ENCODE data around the gene OR1D5.
A peak's percentile ranks its signal among the peaks of the same experiment; 100 is the strongest.
"Not testable (repeated sequence)": the region's sequence is repeated elsewhere in the genome, so short reads cannot be mapped to it uniquely, and the experiment has no call there.

Gene OR1D5

DNA sequence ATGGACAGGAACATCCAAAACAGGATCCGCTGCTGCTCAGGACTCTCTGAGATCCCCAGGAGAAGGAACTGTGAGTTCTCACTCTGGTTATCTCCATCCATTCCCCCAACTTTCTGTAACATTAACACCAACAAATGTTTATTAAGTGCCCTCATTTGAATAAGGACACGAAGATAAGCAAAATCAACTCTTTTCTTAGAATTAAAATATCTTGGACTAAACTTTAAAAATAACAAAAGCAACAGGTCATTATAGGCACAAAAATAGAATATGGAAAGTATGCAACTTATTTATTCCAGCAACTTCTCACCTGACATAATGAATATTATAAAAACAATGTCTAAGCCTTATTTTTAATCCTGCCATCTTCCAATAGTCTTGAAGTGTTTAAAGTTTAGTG, at the start of gene OR1D5:
OR1D5 (minus strand) TSS at position 101 of the 400 bp plus-strand sequence; CDS start at position 101, 0 bp downstream.
- not testable (repeated sequence) for DNase-seq

GRCh38 chr17:3104322-3104721, 40.9 kb upstream of the OR1D5 start, which contains the start of gene OR1D2:
Gene OR1D2 (minus strand): TSS chr17:3104422. CDS start chr17:3092996, 11,426 bp downstream.
- DNase-seq: no peak

- DNase-seq: not testable (repeated sequence)
Measured at GRCh38 chr17:3073850-3074249, 10.4 kb upstream of the OR1D5 start.

GRCh38 chr17:3065192-3065591, 1.8 kb upstream of the OR1D5 start:
- DNase-seq: not testable (repeated sequence)

DNA sequence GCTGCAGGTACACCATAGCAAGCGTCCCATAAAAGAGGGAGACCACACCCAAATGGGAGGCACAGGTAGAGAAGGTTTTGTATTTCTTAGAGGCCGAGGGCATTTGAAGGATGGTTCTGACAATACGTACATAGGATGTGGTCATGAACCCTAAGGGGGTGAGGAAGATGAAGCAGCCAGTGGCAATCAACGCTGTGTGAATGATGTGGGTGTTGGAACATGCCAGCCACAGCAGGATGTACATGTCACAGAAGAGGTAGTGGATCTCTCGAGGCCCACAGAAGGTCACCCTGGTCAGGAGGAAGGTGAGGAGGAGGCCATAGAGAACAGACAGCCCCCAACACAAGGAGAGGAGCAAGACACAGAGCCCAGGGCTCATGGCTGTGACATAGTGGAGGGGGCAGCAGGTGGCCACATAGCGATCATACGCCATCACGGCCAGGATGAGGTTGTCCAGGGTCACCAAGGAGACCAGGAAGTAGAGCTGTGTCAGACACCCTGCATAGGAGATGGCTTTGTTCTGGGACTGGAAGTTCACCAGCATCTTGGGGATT, 506 bp downstream of the OR1D5 start:
- DNase-seq: not testable (repeated sequence)

- DNase-seq: not testable (repeated sequence)
Measured at GRCh38 chr17:3054868-3055267, 8.5 kb downstream of the OR1D5 start.

- DNase-seq: no peak
Measured at GRCh38 chr17:3049705-3050295, 13.6 kb downstream of the OR1D5 start.

DNA sequence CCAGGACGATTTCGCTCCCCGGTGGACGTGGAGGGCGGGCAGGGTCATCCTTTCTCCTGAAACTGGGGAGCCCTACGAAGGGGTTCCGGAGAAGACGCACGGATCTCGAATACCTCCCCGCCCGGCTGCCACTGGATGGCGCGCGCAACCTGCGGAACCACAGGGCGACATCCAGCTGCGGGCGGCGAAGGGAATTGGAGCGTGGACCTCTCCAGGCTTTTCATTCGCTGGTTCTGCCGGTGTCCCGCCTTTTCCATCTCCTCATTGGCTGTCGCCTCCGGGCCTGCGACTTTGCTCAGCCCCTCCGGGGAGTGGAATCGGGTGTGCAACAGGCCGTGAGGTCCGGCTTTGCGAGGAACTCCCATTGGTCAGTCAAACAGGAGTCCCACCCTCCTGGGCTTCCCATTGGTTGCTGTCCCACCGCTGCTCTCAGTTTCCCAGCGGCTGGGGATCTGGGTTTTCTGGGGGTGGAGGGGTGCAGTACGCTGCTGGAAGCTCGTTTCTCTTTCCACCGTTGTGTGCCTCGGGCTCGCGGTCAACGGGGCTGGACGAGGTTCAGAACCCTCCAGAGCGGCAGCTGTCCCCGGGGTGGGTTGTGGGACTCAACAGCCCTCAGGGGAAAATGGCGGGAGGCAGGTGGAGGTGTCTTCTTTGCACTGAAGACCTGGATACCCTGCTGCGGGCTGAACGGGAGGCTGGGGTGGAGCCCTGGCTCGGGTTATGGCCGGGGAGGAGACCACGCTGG, 14.5 kb downstream of the OR1D5 start:
- peak; percentile 93 for DNase-seq

- no peak for DNase-seq
Measured at GRCh38 chr17:3046753-3047152, 16.7 kb downstream of the OR1D5 start.

GRCh38 chr17:3043737-3044365, 19.6 kb downstream of the OR1D5 start:
- DNase-seq: no peak

DNA sequence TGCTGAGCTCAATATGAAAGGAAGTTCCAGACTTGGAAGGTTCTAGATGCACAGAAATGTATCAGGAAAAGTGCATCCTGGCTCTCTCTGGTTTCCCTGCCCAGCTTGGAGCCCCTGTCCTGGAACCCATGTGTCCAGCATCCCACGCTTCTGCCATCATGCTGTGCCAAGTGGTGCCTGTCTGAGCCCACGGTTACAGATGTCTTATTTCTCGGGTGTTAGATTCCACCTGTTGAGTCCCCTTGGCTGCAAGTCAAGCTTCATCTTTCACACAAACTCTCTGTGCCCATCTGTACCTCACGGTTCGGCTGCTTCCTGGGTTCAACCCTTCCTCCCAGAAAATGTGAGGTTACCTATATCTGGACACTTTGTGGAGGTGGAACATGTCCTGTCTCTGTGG, 22.5 kb downstream of the OR1D5 start:
- DNase-seq: no peak

DNA sequence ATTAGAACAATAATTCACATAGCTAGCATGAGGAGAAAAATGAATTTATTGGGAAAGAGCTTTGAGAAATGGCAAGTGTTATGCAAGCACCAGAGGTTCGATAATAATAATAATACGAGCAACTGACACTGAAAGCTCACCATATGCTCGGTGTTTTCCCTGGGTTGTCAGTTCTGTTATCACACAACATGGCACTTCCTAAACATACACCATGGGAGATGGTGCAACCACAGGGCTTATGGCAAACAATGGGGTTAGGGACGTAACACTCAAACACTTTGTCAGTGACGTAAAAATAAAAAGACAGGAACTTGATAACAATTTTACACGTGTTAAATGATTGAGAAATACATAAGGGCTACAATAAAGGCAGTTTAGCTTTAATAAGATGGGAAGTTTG, 23.7 kb downstream of the OR1D5 start:
- DNase-seq: no peak

DNA sequence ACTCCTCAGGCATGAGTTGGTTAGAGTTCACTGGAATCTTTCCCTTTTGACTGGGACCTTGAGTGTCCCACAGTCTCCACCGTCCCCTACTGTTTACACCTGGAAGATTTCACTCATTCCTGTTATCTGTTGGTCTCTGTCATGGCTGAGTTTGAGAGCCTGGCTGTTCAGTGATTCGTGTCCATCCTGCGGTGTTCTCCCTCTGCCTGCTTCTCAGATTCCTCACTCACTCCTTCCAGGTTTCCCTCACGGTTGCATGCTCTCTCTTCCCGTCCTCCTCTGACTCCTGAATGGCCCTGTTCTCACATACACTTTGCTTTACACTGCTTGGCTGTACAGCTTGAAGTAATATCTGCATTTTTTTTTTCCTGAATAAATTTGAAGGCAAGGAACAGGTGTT, 24.5 kb downstream of the OR1D5 start:
- no peak for DNase-seq

DNA sequence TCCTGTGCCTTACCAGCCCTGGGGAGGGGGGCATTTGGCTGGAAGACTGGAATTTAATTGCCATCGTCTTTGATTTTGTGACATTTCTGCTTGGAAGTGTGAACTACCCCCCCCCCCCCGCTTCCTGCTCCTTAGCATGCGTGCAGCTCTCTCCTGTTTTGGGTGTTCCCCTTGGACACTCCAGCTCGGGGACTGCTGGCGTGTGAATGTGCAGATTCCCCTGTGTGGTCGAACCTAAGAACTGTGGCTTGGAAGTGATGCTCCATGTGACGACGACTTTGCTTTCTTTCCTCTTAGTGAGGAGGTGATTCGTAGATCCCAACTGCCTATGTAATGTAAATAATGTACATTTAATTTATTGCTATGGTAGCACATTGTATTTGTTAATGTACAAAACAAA, 26.1 kb downstream of the OR1D5 start:
- DNase-seq: no peak

DNA sequence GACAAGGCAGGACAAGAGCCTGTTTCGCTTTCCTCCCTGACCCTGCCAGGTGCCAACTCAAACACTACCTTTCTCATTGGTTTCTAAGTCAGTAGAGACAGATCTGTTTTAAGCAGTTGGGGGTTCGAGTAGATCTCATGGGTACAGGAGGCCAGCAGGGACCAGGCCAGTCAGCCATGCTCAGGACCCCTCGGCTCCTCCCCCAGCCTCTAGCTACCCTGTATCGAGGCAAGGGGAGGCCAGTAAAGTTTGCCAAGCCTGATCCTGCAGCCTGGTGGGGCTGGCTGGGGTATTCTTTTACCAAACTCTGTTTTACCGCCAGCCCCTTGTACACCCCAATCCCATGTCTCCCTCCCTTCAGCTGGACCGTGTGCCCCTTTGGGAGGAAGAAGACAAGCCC, 26.6 kb downstream of the OR1D5 start:
- no peak for DNase-seq

GRCh38 chr17:3035968-3036280, 27.5 kb downstream of the OR1D5 start:
- no peak for DNase-seq

GRCh38 chr17:3035256-3035967, 28.0 kb downstream of the OR1D5 start:
- no peak for DNase-seq

DNA sequence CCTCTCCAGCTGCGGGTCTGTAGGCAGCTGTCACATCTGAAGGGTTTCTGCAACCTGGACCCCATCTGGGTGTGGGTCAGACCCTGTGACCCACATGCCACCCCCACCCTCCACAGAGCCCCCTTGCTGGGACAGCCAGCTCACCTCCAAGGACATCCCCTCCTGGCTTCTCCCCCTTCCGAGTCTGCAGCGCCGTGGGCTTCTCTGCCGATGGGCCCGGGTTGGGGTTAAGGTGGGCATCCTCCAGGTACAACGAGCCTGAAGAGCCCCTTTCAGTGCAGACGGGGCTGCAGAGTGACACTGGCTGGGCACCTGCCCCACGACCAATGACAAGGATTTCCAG, 28.9 kb downstream of the OR1D5 start:
- DNase-seq: no peak

DNA sequence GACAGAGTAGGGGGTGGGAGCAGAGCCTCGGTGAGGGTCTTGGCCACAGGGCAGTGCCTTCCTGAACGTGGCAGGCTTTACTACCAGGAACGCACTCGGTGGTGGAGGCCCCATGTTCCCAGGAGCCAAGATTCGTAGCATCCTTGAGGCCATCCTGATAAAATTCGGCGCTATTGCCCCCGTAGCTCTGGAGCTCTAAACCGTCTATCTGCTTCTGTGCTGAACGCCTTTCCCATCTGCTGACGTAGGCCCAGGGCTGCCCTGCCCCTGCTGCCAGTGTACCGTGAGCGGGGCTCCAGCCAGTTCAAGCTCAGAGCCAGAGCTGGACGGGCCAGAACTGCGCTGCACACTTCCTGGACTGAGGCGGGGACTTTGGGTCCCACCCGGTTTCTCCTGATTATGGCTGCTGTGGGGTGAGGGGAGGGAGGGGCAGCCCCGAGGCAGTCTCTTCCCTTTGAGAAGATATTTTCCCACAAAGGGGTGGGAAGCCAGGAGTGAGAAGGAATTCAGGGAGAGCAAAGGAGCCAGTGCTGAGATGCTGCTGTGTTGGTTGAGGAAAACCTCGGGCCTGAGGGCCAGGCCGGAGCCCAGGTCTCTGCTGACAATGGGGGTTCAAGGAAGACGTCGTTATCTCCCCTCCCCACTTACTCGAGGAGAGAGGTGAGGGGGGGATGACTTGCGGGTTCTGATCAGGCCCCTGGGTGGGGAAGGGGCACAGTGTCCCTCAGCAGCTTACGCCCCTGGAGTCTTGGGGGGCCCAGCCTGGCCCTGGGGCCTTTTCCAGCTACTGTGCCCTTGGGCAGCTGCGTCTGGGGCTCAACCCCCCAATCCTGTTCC, 29.4 kb downstream of the OR1D5 start:
- no peak for DNase-seq

GRCh38 chr17:3033248-3033640, 30.2 kb downstream of the OR1D5 start:
- no peak for DNase-seq

- no peak for DNase-seq
Measured at GRCh38 chr17:3032258-3033247, 30.9 kb downstream of the OR1D5 start.
